Hematopoietic multipotent progenitor cell treated with erythropoietin and hydrocortisone succinate and interleukin-3 and kit ligand, for 6 days (in vitro differentiated cells): ENCODE results near the gene VPS37C.

Experiments
- DNase-seq: peaks from one replicate; pipeline ENCODE4 v3.0.0-alpha.2; 2015

Gene VPS37C

DNA sequence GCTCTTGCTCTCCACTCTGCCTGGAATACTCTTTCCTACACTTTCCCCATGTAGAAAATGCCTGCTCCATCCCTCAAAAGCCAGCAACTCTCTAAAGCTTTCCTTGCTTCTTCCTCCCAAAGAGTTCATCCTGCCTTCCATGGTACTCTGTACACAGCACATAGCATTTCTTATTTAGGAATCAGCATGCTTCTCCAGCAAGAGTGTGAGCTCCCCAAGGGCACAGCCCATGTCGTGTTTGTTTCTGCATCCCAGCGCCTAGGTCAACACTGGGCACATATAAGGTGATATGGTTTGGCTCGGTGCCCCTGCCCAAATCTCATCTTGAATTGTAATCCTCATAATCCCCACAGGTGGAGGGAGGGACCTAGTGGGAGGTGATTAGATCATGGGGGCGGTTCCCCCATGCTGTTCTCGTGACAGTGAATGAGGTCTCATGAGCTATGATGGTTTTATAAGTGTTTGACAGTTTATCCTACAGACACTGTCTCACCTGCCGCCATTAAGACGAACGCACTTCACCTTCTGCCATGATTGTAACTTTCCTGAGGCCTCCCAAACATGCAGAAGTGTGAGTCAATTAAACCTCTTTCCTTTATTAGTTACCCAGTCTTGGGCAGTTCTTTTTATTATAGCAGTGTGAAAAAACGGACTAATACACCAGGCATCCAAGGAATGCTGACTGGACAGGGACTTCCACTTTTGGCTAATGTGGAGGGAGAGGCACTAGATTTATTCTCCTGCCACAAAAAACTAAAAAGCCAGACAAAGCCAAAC is 8.2 kb downstream of the VPS37C start:
- DNase-seq, result no peak

DNA sequence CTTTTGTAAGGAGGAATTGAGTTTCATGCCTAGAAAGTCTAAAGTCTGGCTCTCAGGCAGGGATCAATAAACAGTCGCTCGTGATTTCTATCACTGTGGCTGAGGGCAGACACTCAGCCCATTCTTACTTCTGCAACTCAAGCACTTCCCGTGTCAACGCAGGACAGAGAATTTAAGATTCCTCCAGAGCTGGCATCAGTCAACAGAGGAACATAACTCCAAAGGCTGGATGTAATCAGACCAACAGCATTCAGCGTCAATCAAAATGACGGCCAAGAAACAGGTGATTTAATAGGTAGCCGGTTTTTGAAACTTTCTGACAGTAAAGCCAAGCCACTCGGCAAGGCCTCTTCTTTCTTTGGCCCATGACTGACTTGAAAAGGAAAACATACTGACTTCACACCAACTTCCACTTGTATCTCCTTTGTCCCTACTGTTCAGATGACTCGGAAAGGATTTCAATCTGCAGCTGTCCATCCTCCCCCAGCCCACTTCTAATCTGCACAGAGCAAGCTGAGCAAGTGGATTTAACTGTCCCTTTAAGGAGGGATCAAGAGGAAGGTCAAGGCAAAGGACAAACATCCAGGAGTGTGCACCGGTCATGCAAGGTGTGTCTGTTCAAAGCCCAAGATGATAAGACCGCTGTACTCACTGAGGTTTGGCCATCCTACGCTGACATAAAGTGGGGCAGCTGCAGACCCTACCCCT is 9.5 kb downstream of the VPS37C start:
- DNase-seq, result no peak

DNA sequence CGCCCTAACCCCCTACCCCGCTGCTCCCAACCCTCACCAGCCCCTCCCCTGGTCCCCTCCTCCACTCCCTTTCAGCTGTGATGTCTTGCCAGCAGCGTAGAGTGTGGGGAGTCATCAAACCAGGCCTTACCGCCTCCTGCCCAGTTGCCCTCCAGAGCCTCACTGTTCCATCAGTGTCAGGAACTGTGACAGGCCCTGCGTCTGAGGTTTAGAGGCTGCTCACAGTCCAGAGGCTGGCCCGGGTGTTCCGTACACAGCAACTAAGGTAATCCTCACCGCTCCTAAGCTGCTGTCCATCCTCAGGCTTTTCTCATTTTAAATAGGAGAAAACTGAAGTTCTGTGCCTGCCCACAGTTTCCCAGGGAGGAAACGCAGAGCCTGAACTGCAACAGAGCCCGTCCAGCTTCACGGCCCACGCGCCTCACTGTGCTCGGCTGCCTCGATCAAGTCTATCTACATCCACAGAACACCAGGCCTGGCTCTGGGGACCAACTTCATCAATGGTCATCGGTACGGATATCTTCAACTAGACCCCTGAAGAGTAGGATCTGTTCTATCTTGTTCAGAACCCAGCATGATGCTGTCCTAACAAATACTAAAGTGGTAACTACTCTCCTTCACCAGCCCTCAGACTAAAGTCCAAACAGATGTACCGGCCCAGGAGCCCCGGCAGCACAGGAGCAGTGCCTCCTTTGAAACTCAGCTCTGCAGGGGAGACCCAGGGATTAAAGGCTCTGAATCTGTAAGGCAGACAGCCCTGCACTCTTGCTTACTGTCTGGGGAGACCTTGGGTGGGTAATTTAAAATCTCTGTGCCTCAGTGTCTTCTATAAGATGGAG is 10.3 kb downstream of the VPS37C start:
- DNase-seq, result no peak

DNA sequence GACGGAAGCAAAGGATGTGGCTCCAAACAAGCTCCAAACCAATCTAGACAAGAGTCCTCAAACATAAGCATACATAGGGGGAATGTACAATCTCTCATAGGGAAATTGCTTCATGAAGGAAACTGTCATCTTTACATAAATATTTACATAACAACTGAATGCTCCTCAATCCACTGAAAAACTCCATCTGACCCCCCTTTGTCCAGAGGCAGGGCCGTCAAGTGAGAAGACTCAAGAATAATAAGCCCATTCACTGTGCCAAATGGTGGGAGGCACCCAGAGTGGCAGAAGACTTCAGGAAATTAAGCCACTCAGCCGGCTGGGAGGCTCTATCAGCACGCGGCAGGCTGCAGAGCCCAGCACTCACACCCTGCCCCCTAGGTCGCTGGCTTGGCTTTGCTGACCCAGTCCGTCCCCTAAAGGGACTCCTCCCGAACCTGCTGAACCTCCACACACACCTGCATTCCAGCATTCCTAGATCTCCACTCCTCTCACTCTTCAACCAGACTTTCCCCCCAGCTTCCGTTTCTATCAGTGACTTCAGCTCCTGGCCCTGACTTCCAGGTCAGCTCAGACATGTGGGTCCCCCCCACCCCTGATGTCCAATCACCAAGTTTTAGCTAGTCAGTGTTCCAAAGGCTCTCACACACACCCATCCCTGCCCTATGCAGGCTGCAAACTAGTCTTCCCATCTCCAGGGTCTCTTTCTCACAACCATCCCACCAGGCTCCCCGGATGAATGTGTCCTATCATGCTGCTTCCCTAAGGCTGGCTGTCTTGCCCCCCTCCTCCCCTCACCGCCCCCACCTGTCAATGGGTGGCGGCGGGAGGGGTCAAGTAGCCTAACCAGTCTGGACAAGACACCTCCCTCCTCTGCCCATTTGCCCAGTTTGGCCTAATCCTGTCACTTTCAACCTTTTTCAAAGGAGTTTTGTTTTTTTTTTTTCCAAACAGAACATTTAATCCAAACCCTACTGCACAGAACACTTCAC is 11.3 kb downstream of the VPS37C start:
- peak; percentile 85 for DNase-seq

DNA sequence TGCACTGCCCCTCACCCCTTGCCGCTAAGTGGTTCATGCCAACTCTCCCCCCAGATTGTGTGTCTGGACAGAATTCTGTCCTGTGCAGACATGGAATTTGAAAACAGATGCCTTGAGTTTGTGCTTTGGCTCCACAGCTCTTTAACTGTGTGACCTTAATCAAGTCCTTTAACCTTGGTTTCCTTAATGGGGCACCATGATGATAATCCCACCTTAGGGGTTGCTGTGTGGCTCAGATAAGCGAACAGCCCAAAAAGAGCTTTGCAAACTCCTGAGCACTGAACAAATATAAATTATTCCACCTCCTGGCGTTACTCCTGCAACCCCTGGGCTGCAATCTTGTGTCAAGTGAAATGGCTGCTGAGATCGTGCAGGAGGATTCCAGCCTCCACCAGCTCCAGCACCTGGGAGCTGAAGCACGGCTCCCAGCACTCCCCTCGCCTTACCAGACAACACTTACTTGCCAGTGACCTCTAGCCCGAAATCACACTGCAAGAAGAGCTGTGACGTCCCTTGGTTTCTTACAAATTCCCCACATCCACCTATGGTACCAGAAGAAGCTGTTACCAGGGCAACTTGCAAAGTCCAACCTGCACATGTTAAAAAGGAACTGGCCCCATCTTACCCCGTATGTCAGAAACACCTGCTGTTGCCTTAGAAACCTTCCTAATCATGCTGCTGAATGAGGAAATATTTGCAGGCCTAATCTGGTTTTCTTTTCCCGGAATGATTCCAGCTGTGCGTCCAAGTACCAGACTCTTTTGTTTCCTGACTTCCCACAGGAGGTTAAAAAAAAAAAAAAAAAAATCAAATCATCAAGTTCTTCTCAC is 13.2 kb downstream of the VPS37C start:
- DNase-seq, result peak; percentile 57

DNA sequence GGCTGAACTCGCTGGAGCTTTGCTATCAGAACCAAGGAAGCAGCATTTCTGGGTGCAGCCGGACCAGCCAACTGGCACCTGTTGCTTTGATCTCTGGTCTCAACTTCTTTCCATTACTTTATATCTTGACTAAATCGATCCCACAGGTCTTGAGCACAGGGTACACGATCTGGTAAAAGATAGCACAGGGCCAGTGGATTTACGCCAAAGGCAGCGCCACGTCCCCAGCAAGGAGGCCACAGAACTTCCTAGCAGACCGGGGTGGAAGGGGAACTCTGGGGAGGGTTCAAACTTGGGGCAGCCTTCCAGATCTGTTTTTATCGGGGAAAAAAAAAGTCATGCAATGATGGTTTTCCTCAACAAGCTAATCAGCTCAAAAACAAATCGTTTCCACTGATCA is 14.0 kb downstream of the VPS37C start:
- DNase-seq, result no peak

DNA sequence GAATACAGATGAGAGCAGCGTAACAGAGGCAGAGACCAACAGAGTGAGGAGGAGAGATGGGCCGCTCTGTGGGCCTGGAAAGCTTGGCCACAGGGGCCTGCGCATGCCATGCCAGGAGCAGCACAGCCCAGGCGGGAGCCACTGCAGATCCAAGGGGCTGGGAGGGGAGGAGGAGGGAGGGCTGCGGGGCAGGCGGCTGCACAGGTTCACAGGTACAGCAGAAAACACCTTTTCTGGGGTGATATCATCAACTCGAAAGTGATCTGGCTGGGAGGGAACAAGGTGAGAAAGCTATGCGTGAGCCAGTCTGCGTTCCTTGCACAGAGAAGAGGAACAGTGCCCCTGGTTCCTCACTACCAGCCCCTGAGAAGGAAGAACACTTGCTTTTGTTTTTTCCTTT is 14.8 kb downstream of the VPS37C start:
- DNase-seq, result no peak

DNA sequence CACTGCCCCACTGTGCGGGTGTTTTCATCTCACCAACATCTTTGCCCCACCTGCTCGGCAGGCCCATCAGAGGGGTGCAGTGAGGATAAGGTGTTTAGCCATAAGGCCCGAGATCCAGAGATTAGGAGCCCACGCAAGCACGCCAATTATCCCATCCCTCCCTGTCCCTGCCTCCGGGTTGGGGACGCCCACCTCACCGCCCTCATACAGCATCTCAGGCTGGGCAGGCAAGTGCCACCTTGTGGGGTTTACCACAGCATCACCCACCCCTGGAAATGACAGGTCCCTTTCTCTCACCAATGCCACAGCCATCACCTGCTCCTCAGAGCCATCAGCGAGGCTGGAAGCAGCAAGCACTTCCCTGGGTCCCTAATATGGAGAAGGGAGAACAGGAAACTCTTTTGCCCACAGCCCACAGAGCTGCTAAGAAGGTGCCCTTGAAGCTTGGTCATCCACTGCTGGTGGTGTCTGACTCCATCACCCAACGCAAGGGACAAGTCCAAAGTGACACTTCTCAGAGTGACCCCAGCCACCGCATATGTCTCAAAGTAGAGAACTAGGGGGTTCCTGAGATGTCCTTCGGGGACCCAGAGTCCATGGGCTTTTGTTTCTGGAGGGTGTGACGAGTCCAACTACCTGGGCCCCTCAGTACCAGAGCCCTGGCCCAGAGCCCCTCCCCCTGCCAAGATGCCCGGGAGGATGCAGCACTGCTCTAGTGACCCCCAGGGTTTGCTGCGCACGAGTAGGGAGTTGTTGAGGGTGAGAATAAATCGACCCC is 15.8 kb downstream of the VPS37C start:
- no peak for DNase-seq

DNA sequence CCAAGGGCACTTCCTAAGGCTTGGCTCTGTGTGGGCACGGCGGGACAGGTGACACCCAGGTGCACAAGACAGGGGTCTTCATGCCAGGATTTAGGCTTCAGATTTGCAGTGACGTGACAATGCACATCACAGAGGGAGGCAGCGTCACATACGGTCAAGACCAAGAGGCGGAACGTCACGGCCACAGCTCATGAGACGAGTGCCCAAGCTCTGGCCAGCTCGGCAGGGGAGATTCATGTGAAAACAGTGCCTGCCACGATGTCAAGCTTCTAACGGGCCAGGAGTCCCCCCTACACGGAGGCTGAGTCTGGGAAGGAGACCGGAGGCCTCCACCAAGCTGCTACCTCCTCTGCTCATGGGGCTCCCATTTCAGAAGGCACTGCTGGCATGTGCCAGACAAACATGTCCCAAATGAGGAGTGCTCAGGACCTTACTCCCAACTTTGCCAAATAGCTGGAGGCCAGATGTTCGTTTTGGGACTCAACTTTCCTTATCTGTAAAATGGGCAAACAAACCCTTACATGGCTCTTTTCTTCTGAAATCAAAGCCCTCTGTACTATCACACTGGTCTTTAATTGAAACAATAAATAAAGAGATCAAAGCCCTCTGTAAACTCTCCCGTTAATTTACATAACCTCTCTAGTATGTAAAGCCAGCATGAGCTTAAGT is 16.6 kb downstream of the VPS37C start:
- DNase-seq, result no peak

DNA sequence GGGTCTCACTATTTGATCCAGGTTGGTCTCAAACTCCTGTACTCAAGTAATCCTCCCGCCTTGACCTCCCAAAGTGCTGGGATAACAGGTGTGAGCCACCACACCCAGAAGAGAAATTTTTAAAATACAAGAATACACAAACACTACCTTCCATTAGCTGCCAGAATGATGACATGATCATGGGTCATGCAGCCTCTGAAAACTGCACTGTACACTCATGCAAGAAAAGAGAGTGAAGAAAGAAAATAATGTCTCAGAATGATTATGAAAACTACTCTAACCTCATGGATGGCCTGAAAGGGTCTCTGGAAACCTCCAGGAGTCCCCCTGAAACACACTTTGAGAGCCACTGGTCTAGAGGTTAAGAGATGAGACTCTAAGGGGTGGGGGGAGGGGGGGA is 18.8 kb downstream of the VPS37C start:
- DNase-seq, result no peak

DNA sequence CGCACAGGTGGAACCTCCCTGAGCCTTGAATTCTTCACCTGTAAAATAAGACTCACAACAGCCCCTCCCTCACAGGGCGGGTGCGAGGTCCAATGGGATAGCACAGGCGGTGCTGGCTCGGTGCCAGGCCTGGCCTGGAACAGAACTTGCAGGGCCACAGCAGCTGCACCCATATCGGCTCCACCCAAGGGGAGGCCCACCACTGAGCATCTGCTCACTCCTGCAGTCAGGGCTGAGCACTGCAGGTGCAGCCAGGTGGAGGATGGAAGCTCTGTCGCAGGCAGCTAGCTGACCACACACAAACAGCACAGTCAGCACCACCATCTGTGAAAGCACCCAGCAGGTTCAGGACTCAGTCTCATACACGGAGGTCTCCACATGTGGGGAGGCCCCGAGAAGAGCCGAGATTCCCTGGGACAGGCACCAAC is 19.6 kb downstream of the VPS37C start:
- peak; percentile 67 for DNase-seq

DNA sequence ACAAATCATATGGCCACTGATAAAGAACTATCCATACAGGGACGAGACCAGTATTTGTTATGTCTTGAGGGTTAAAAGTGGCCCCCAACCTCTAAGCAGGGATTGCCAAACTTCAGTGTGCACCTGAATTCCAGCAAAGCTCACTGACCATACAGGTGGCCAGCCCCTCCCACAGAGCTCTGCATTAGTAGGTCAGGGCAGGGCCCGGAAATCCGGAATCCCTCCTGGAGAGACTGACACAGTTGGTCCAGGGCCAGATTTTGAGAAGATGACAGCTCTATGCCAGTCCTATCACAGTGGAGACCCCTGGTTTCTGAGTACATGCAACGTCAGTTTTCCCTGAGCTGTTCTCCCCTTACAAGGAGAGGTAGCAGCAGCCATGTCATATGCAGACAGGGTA is 20.8 kb downstream of the VPS37C start:
- DNase-seq, result no peak

DNA sequence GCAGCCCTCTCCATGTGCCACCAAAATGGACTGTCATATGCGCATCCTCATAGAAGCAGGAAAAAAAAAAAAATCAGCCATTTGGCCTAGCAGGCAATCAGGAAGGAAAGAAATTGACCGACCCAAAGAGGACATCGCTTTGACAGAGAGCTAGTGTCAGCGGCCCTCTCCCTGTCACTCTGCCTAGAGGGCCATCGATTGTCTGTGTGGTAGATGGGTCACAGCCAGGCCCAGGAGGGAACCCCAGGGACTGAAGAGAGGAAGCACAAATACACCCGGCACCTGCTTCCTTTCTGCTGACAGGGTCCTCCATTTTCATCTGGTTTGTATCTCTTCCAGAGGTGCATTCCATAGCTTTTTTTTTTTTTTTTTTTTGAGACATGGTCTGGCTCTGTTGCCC is 21.8 kb downstream of the VPS37C start:
- no peak for DNase-seq

DNA sequence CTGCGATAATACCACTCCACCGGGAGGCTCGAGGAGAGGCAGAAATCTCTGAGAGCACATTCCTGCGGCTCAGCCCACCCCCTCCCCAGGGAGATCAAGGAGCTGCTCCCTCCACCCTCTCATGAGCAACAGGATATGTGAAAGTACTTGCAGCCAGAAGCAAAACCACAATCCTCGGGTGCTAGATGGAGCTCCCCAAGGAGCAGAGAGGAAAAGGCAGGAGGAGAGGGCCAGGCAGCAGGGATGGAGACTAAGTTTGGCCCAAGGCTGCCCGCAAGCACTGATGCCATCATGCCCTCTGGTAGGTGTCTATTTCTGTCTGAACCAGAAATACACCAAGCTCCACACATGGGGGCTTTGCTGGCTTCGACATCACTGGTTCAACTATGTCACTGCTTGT is 22.3 kb downstream of the VPS37C start:
- DNase-seq, result no peak

DNA sequence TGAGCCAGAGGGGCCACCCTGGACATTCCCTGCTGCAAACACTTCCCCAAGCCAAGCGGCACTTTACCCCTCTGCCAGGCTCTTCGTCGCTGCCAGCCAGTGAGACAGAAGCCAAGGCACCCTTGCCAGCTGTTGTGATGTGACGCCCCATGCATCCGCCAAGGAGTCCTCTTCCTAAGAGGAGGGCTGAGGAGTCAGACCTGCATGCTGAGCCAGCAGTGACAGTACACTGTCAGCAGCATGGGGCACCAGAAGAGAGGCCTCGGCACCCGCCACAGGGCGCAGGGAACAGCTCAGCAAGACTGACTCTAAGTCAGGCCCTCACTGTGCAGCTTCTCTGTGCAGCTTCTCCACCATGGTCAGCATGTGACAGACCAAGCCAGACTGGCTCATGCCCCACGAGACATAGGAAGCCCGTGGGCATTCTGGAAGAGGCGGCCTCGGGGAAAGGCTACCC is 26.4 kb downstream of the VPS37C start:
- no peak for DNase-seq

DNA sequence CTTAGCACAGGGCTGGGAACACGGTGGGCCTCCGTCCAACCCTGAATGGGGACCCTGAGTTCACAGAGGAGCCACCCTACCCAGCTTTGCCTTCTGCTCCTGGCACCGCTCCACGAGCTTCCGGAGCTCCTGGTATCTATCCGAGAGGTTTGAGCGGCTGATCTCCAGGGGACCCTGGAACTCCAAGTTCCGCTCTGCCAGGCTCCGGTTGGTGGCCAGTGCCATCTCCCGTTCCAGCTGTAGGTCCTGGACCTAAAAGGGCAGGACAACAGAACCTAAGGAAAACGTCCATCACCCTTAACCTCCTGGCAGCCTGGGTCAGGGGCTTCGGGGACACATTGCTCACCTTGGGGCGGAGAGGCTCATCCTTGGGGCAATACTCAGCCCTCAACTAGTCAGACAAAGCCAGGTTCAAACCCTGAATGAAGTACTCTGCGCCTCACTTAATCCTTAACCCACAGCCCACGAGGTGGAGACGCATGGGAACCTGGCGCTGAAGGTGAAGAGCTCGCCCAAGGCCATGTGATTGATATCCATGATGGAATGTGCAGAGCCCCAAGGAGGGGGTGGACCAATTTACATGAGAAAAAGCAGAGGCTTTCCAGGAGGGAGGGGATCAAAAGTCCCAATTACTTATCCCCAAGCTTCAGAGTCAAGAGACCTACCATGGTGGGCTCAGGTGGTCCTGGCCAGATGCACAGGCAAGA is 27.1 kb downstream of the VPS37C start:
- no peak for DNase-seq

DNA sequence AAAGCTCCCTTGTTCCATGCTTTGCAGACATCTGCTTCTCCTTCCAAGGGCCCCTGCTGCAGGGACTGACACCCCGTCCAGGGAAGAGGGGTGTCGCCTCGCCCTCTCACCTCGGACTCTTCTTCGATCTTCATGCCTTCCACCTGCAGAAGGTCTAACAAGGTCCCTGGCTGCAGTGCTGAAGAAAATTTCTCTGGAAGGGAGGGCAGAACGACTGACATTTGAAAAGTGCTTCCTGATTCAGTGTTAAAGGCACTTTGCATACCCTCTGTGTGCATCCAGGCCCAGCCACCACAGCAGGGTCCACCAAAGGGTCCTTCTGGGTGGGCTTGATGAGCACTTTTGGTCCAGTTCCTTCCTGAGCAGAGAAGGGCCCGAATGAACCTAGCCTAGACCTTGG is 28.1 kb downstream of the VPS37C start:
- DNase-seq, result no peak

DNA sequence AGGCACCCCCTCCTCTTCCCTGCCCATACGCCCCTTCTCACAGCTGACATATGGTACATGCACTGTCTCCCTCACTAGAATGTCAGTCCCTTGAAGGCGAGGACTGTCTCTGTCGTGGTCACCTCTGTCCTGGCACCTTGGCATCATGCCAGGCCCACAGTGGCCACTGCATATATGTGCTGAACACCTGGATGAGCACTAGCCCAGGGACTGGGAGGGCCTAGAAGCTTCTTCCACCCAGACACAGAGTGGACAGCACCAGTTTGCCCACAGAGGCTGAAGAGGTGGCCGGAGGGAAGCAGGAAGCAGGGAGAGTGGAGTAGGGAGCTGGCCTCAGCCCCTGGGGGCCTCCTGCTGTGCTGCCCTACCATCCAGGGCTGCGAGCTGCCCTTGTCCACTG is 28.6 kb downstream of the VPS37C start:
- no peak for DNase-seq

DNA sequence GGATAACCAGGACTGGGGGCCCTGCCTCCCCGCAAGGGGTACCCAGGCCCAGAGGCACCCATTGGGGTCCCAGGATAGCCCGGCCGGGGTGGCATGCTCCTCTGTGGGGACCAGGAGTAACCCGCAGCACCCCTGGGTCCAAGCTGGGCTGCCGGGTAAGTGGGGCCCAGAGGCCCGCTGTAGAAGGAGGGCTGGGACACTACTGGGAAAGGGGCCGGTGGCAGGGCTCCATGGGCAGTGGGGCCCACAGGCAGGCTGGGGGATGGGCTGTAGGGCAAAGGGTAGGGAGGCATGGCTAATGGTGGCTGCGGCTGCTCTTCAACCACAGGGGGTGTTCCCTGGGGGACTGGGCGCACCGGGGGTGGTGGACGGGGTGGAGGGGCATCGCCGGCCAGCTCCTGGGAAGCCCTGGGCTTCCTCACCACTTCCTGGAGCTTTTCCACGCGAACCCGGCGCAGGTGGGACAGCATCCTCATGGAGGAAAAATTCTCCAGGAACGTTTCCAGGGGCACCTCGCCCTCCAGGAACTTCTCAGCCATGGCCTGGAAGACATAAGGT is 29.1 kb downstream of the VPS37C start:
- no peak for DNase-seq
